K562 (cell line): Measurements from ENCODE around the gene WDR76. TPM values are rescaled to one million over a fixed set of nuclear protein-coding genes. Genes with fewer than 3 reads are reported as not detected.
A peak's percentile ranks its signal among the peaks of the same experiment; 100 is the strongest.

Experiments
- ARID3A ChIP-seq: IDR thresholded peaks from 2 replicates; pipeline ENCODE4 v1.6.1; 2012; ENCODE audit warnings: low read depth, low read length, improper control_type of control experiment, borderline replicate concordance
- CREB3L1 ChIP-seq: fragments of 450-650 bp; IDR thresholded peaks from 2 replicates; pipeline ENCODE4 v1.6.1; 2014; ENCODE audit warnings: low read depth, mild to moderate bottlenecking, moderate library complexity, borderline replicate concordance
- E2F8 ChIP-seq: fragments of 450-650 bp; IDR thresholded peaks from 2 replicates; pipeline ENCODE4 v1.7.1; 2018; ENCODE audit warnings: mild to moderate bottlenecking, low read depth; ENCODE audit not compliant: partially characterized antibody
- ELF4 ChIP-seq: fragments of 450-650 bp; formaldehyde crosslinking; IDR thresholded peaks from 2 replicates; pipeline ENCODE4 v1.4.0; 2022; ENCODE audit warnings: missing genetic modification characterization
- EP400 ChIP-seq: fragments of 450-650 bp; IDR thresholded peaks from 2 replicates; pipeline ENCODE4 v1.6.1; 2017; ENCODE audit warnings: antibody characterized with exemption, mild to moderate bottlenecking, moderate library complexity
- FOXK2 ChIP-seq, 2 experiments: fragments of 450-650 bp; IDR thresholded peaks in 1 of 2; conservative IDR thresholded peaks in 1 of 2; 2 replicates each; pipeline ENCODE4 v1.6.1; 2016; ENCODE audit warnings: low read depth in 2 of 2, mild to moderate bottlenecking in 1 of 2
- FOXO4 ChIP-seq: fragments of 450-650 bp; formaldehyde crosslinking; IDR thresholded peaks from 2 replicates; pipeline ENCODE4 v1.4.0; 2020; ENCODE audit warnings: mild to moderate bottlenecking, moderate library complexity
- MAFK ChIP-seq: IDR thresholded peaks from 2 replicates; pipeline ENCODE4 v1.6.1; 2011; ENCODE audit warnings: low read length, improper control_type of control experiment
- NFIC ChIP-seq: fragments of 450-650 bp; IDR thresholded peaks from 2 replicates; pipeline ENCODE4 v1.6.1; 2017; ENCODE audit warnings: mild to moderate bottlenecking, inconsistent platforms
- POU5F1 ChIP-seq: fragments of 150-350 bp; IDR thresholded peaks from 2 replicates; pipeline ENCODE4 v1.6.1; 2014; ENCODE audit warnings: borderline replicate concordance, low read length, low read depth, mild to moderate bottlenecking; ENCODE audit not compliant: partially characterized antibody
- U2AF2 ChIP-seq: fragments of 200-400 bp; formaldehyde crosslinking; optimal IDR thresholded peaks from 2 replicates; pipeline ENCODE3; 2017; ENCODE audit warnings: low read depth, mild to moderate bottlenecking, low read length
- ZFPM2 ChIP-seq: fragments of 250-450 bp; sonication (Bioruptor Pico); IDR thresholded peaks from 2 replicates; pipeline ENCODE4 v1.5.1; 2022; ENCODE audit warnings: mild to moderate bottlenecking
- ZNF592 ChIP-seq: fragments of 450-650 bp; IDR thresholded peaks from 2 replicates; pipeline ENCODE4 v1.6.1; 2017; ENCODE audit warnings: antibody characterized with exemption, mild to moderate bottlenecking
- polyA plus RNA-seq, 8 experiments: library from polyadenylated mRNA; depleted of rRNA in 4 of 8; stranded (reverse) in 5 of 8; unstranded in 3 of 8; fragments of >200 nt; fragmentation: Nextera tagmentation in 2 of 8; fragmentation: Illumina TruSeq in 1 of 8; extraction: Ambion mirVana in 2 of 8; extraction: Trizol in 1 of 8; gene quantifications; 2 replicates each; pipeline versions ENCODE4 v1.2.1 to v1.2.3, GENCODE V29; 2011 to 2014; ENCODE audit warnings: inconsistent platforms in 1 of 8, missing spikeins in 1 of 8
- total RNA-seq, 7 experiments: library from RNA; depleted of rRNA in 6 of 7; stranded (reverse); fragments of >200 nt in 6 of 7; fragmentation: Illumina TruSeq in 2 of 7; extraction: Trizol in 2 of 7; gene quantifications; 2 replicates each; pipeline versions ENCODE4 v1.2.1 to v1.2.3, GENCODE V29; 2011 to 2021; ENCODE audit warnings: low replicate concordance in 1 of 7

The WDR76 gene
- total and polyA plus RNA-seq, 9 of the 15 experiments (the other 6 are each of a cell fraction or from before 2014, with no cell fraction given): 9.8 to 69.5 (median 44.4) TPM

GRCh38 chr15:43800286-43801141 lies 26.3 kb upstream of the WDR76 start, which contains the start of gene HYPK (continued):
- peak; percentile 52; the same call in 1 of the 2 replicates for TF ChIP-seq CREB3L1
- no peak for TF ChIP-seq ZNF592
- TF ChIP-seq POU5F1: no peak
- peak; percentile 92 for TF ChIP-seq E2F8
- peak; percentile 37; the same call in 1 of the 2 replicates for TF ChIP-seq ELF4 (CRISPR knock-in tag)
- TF ChIP-seq FOXO4 (CRISPR knock-in tag): no peak
- TF ChIP-seq FOXK2 (conservative IDR thresholded peaks at IDR 0.05 in 1 of 2, IDR thresholded peaks at IDR 0.05 in 1 of 2; ENCODE audit: low read depth in 2 of 2): peak; percentile 85 to 92
- TF ChIP-seq NFIC: peak; percentile 58
- peak; percentile 96 for TF ChIP-seq EP400
- no peak for TF ChIP-seq ARID3A
- no peak for TF ChIP-seq MAFK
- TF ChIP-seq ZFPM2 (CRISPR knock-in tag): 0 out of 2 replicates have a peak, but pooled peaks have one; percentile 46
- TF ChIP-seq U2AF2: no peak
